ENCODE measurements around the gene FAM20B. TPM values are rescaled to one million over a fixed set of nuclear protein-coding genes. Genes with fewer than 3 reads are reported as not detected.

FAM20B gene
- total and polyA plus RNA-seq, 9 donors, result 19.0 to 62.0 (median 49.1) TPM

- 85 to 94% (median 92%) methylated on average over 7 of the region's 7 CpGs for whole genome bisulfite sequencing, 3 donors
Observed at GRCh38 chr1:179007233-179007632, 18.5 kb upstream of the FAM20B start.

GRCh38 chr1:179010671-179011070, 15.0 kb upstream of the FAM20B start:
- Histone ChIP-seq H3K27me3 (no peaks in the 10 kb centered on the region), H3K4me1 (ENCODE audit: insufficient read depth) (no peaks in the 10 kb centered on the region), H3K4me3 (no peak overlapping the region), H3K9me3 (no peaks in the 10 kb centered on the region), H3K36me3 (no peaks in the 10 kb centered on the region), H3K27ac (no peak overlapping the region)
- WGBS, 3 donors, result 89 to 99% (median 93%) methylated on average over 2 of the region's 2 CpGs
- intact Hi-C loops (cut with DNase I), result no loop called here
- no peak for TF ChIP-seq POLR2A (IDR thresholded peaks at IDR 0.05)
- TF ChIP-seq CTCF (IDR thresholded peaks at IDR 0.05), result no peak
- no peak for TF ChIP-seq EP300 (IDR thresholded peaks at IDR 0.05)
- DNase-seq, result no peak

More at GRCh38 chr1:179007233-179007632, 18.5 kb upstream of the FAM20B start:
- intact Hi-C loops (cut with DNase I), result loop anchor here in 2 of 4 donors (5.0 to 10.0 kb wide), 3 partner anchors 192 to 465 kb away; no protein-coding TSS in a partner anchor
- Histone ChIP-seq H3K9me3 (no peaks in the 10 kb centered on the region), H3K27me3 (no peaks in the 10 kb centered on the region), H3K4me3 (no peak overlapping the region), H3K27ac (no peak overlapping the region), H3K4me1 (ENCODE audit: insufficient read depth) (peaks cover 4% of the 10 kb centered on the region), H3K36me3 (no peaks in the 10 kb centered on the region)
- DNase-seq, result no peak
- no peak for TF ChIP-seq CTCF (IDR thresholded peaks at IDR 0.05)
- TF ChIP-seq POLR2A (IDR thresholded peaks at IDR 0.05), result no peak
- TF ChIP-seq EP300 (IDR thresholded peaks at IDR 0.05), result no peak

DNA sequence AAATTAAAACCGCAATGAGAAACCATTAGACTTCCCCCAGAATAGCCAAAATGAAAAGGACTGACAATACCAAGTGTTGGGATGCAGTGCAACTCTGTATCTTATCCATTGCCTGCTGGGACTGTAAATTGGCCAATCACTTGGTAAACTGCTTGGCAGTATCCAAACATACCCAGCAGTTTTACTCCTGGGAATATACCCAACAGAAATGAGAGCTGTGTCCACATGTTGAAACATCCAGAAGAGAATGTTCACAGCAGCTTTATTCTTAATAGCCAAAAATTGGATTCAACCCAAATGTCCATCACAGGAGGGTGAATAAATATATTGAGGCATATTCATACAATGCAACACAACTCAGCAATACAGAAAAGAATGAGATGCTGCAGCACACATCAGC, 13.7 kb upstream of the FAM20B start:
- intact Hi-C loops (cut with DNase I), result no loop called here
- WGBS, 3 donors, result 74 to 84% (median 82%) methylated on average over 1 of the region's 1 CpG

GRCh38 chr1:179014123-179014522, 11.6 kb upstream of the FAM20B start:
- DNase-seq, result no peak
- H3K4me3 ChIP-seq, result no peak overlapping the region
- WGBS, 3 donors, result 92 to 100% (median 92%) methylated on average over 1 of the region's 1 CpG
- H3K4me1 ChIP-seq (ENCODE audit: insufficient read depth), result peaks cover 12% of the 10 kb centered on the region
- intact Hi-C loops (cut with DNase I), result no loop called here
- H3K9me3 ChIP-seq, result no peaks in the 10 kb centered on the region
- H3K27ac ChIP-seq, result no peak overlapping the region
- H3K36me3 ChIP-seq, result no peaks in the 10 kb centered on the region
- TF ChIP-seq CTCF (IDR thresholded peaks at IDR 0.05) (no peak), POLR2A (IDR thresholded peaks at IDR 0.05) (no peak), EP300 (IDR thresholded peaks at IDR 0.05) (no peak)
- no peaks in the 10 kb centered on the region for H3K27me3 ChIP-seq

More for the DNA sequence above, 13.7 kb upstream of the FAM20B start:
- Histone ChIP-seq H3K4me3 (no peak overlapping the region), H3K36me3 (no peaks in the 10 kb centered on the region), H3K27me3 (no peaks in the 10 kb centered on the region), H3K9me3 (no peaks in the 10 kb centered on the region), H3K27ac (no peak overlapping the region), H3K4me1 (ENCODE audit: insufficient read depth) (peaks cover 2% of the 10 kb centered on the region)
- no peak for DNase-seq
- TF ChIP-seq EP300 (IDR thresholded peaks at IDR 0.05), result no peak
- TF ChIP-seq POLR2A (IDR thresholded peaks at IDR 0.05), result no peak
- TF ChIP-seq CTCF (IDR thresholded peaks at IDR 0.05), result no peak
